ENCODE data around the gene RILPL1. TPM values are rescaled to one million over a fixed set of nuclear protein-coding genes. Genes with fewer than 3 reads are reported as not detected.

RILPL1 gene
- total and polyA plus RNA-seq, 7 donors, result 34.8 to 73.7 (median 54.4) TPM

- H3K27me3 ChIP-seq (ENCODE audit: insufficient read depth in 3 of 3, low read length in 2 of 3), result no peaks in the 10 kb centered on the region
- no peak overlapping the region for H3K4me3 ChIP-seq
- peaks cover 0 to 11% of the 10 kb centered on the region in 2 donors for H3K36me3 ChIP-seq (ENCODE audit: insufficient read depth in 1 of 2, low read depth in 1 of 2)
- H3K9me3 ChIP-seq, result no peaks in the 10 kb centered on the region
- intact Hi-C loops (cut with DNase I), result no loop called here
- H3K4me1 ChIP-seq, result no peaks in the 10 kb centered on the region
- TF ChIP-seq, protein P1, sequence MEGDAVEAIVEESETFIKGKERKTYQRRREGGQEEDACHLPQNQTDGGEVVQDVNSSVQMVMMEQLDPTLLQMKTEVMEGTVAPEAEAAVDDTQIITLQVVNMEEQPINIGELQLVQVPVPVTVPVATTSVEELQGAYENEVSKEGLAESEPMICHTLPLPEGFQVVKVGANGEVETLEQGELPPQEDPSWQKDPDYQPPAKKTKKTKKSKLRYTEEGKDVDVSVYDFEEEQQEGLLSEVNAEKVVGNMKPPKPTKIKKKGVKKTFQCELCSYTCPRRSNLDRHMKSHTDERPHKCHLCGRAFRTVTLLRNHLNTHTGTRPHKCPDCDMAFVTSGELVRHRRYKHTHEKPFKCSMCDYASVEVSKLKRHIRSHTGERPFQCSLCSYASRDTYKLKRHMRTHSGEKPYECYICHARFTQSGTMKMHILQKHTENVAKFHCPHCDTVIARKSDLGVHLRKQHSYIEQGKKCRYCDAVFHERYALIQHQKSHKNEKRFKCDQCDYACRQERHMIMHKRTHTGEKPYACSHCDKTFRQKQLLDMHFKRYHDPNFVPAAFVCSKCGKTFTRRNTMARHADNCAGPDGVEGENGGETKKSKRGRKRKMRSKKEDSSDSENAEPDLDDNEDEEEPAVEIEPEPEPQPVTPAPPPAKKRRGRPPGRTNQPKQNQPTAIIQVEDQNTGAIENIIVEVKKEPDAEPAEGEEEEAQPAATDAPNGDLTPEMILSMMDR (IDR thresholded peaks at IDR 0.05), result no peak
- ATAC-seq (peak in 1 of 4 donors; percentile 6), DNase-seq (no peak)
- H3K27ac ChIP-seq, result no peak overlapping the region
- 92 to 95% (median 93%) methylated on average over 17 of the region's 17 CpGs for WGBS, 3 donors
These were observed 27.3 kb downstream of the RILPL1 start for GRCh38 chr12:123506059-123506842.

DNA sequence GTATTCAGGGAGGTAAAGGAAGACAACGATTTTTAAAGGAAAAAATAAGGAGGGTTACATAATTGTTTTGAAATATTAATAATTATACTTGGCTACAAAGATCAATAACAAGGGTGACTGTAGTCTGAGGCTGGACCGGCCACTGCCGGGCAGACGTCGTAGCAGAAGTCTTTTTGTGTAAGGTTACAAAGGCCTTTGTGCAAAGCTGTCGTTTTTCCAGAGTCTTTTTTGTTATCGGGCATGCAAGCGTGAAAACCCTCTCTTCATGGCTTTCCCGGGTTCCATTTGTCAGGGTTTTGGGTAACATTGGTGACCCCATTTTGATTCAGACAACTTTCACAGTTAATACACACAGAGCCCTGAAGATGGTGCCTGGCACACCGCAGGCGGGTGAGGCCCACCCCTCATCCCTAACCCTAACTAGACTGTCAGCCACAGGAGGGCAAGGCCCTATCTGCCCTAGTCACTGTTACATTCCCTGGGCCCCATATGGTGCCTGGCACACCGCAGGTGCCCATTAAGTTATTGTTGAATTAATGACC, 31.3 kb downstream of the RILPL1 start:
- H3K27ac ChIP-seq, result no peak overlapping the region
- H3K36me3 ChIP-seq (ENCODE audit: insufficient read depth in 1 of 2, low read depth in 1 of 2), result peaks cover 4 to 37% of the 10 kb centered on the region in 2 donors
- ATAC-seq, result no peak
- H3K4me3 ChIP-seq, result no peak overlapping the region
- WGBS, 3 donors, result 82 to 85% (median 84%) methylated on average over 12 of the region's 12 CpGs
- intact Hi-C loops (cut with DNase I), result no loop called here
- no peaks in the 10 kb centered on the region for H3K4me1 ChIP-seq
- TF ChIP-seq, protein P1 (IDR thresholded peaks at IDR 0.05), result no peak
- no peak for DNase-seq
- H3K9me3 ChIP-seq, result no peaks in the 10 kb centered on the region
- H3K27me3 ChIP-seq (ENCODE audit: insufficient read depth in 3 of 3, low read length in 2 of 3), result no peaks in the 10 kb centered on the region

GRCh38 chr12:123499332-123499731, 34.2 kb downstream of the RILPL1 start:
- DNase-seq, result no peak
- Histone ChIP-seq H3K27ac (no peak overlapping the region), H3K27me3 (ENCODE audit: insufficient read depth in 3 of 3, low read length in 2 of 3) (no peaks in the 10 kb centered on the region), H3K4me3 (no peak overlapping the region), H3K36me3 (ENCODE audit: insufficient read depth in 1 of 2, low read depth in 1 of 2) (peaks cover 4 to 40% of the 10 kb centered on the region in 2 donors), H3K4me1 (peaks cover 4% of the 10 kb centered on the region), H3K9me3 (no peaks in the 10 kb centered on the region)
- no peak for ATAC-seq
- 89 to 92% (median 91%) methylated on average over 16 of the region's 16 CpGs for WGBS, 3 donors
- TF ChIP-seq, protein P1 (IDR thresholded peaks at IDR 0.05), result no peak
- intact Hi-C loops (cut with DNase I), result no loop called here

DNA sequence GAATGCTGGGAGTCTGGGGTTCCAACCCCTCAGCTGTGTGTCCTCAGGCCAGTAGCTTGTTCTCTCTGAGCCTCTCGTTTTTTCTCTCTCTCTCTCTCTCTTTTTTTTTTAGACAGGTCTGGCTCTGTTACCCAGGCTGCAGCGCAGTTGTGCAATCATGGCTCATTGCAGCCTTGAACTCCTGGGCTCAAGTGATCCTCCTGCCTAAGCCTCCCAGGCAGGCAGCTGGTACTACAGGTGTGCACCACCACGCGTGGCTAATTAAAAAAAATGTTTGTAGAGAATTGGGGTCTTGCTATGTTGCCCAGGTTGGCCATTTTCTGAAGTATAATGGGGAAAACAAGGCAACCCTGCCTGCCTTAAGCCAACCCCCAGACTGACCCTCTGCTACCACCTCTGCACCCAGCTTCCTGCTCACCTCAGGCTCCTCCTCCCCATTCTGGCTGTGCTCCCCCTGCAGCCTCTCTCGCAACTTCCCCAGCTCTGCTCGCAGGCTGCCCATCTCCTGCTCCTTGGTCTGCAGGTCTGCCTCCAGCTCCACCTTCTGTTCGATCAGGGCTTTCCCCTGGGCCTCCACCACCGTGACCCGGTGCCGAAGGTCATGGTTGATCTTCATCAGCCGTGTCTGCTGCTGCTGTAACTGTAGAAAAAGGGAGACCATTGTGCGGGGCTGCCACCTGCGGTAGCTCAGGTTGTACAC, 35.2 kb downstream of the RILPL1 start:
- WGBS, 3 donors, result 91 to 95% (median 92%) methylated on average over 13 of the region's 13 CpGs
- TF ChIP-seq, protein P1 (IDR thresholded peaks at IDR 0.05), result no peak
- H3K36me3 ChIP-seq (ENCODE audit: insufficient read depth in 1 of 2, low read depth in 1 of 2), result peaks cover 4 to 40% of the 10 kb centered on the region in 2 donors

More for the DNA sequence above, 35.2 kb downstream of the RILPL1 start:
- Histone ChIP-seq H3K4me1 (peaks cover 13% of the 10 kb centered on the region), H3K27ac (no peak overlapping the region), H3K9me3 (no peaks in the 10 kb centered on the region), H3K27me3 (ENCODE audit: insufficient read depth in 3 of 3, low read length in 2 of 3) (no peaks in the 10 kb centered on the region), H3K4me3 (no peak overlapping the region)
- ATAC-seq, result no peak
- intact Hi-C loops (cut with DNase I), result no loop called here
- DNase-seq, result no peak

Data from psoas muscle (tissue), 8 donors.